NCI-H2107 treated with DMSO at 0.1 percent for 48 hours (cell line): ENCODE results near the gene RIMS1.

Experiments used
- DNase-seq: peaks from one replicate; lab custom pipeline; 2025; ENCODE audit not compliant: unreplicated experiment; lab: John Stamatoyannopoulos, UW

The RIMS1 gene

GRCh38 chr6:71886184-71887005 is at the start of gene RIMS1:
TSS of gene RIMS1 (plus strand) at chr6:71886550. CDS start at chr6:71887024, 474 bp downstream.
- peak; percentile 27 for DNase-seq

- no peak for DNase-seq
Measured at GRCh38 chr6:71851214-71851613, 35.1 kb upstream of the RIMS1 start.

GRCh38 chr6:71852948-71853347 is 33.4 kb upstream of the RIMS1 start:
- DNase-seq: no peak

GRCh38 chr6:71855406-71855805 is 30.9 kb upstream of the RIMS1 start:
- no peak for DNase-seq

- DNase-seq: no peak
Measured at GRCh38 chr6:71879016-71879415, 7.3 kb upstream of the RIMS1 start.

- DNase-seq: no peak
Measured at GRCh38 chr6:71887006-71887743, 825 bp downstream of the RIMS1 start.

- DNase-seq: no peak
Measured at GRCh38 chr6:71887744-71888230, 1.4 kb downstream of the RIMS1 start.

- no peak for DNase-seq
Measured at GRCh38 chr6:71888756-71889340, 2.5 kb downstream of the RIMS1 start.

GRCh38 chr6:71889366-71889765 is 3.0 kb downstream of the RIMS1 start:
- DNase-seq: no peak

GRCh38 chr6:71892641-71893040 is 6.3 kb downstream of the RIMS1 start:
- no peak for DNase-seq

- DNase-seq: no peak
Measured at GRCh38 chr6:71900642-71901041, 14.3 kb downstream of the RIMS1 start.

- DNase-seq: no peak
Measured at GRCh38 chr6:71902261-71902660, 15.9 kb downstream of the RIMS1 start.

- DNase-seq: no peak
Measured at GRCh38 chr6:71906813-71907212, 20.5 kb downstream of the RIMS1 start.

GRCh38 chr6:71908162-71908765 is 21.9 kb downstream of the RIMS1 start:
- DNase-seq: no peak

GRCh38 chr6:71913444-71914234 is 27.3 kb downstream of the RIMS1 start:
- no peak for DNase-seq

GRCh38 chr6:71929047-71929446 is 42.7 kb downstream of the RIMS1 start:
- DNase-seq: no peak

- DNase-seq: no peak
Measured at GRCh38 chr6:71933881-71934280, 47.5 kb downstream of the RIMS1 start.

GRCh38 chr6:71965404-71965803 is 79.1 kb downstream of the RIMS1 start:
- no peak for DNase-seq

- no peak for DNase-seq
Measured at GRCh38 chr6:71967436-71967835, 81.1 kb downstream of the RIMS1 start.

GRCh38 chr6:71977884-71978283 is 91.5 kb downstream of the RIMS1 start:
- DNase-seq: no peak

GRCh38 chr6:71979911-71980310 is 93.6 kb downstream of the RIMS1 start:
- DNase-seq: no peak
